HG02943 (cell line): ENCODE measurements around the gene NBPF12.
"Not testable (repeated sequence)": the region's sequence is repeated elsewhere in the genome, so short reads cannot be mapped to it uniquely, and the experiment has no call there.

Experiments
- ATAC-seq: cut with Tn5 transposase; IDR thresholded peaks from one replicate; pipeline ENCODE4 v1.9.1; 2021; ENCODE audit warnings: mild to moderate bottlenecking, low read depth, moderate library complexity; ENCODE audit not compliant: unreplicated experiment

Gene NBPF12

GRCh38 chr1:146985855-146986254 is 47.7 kb downstream of the NBPF12 start:
- ATAC-seq, result not testable (repeated sequence)

GRCh38 chr1:146986450-146986849 is 48.3 kb downstream of the NBPF12 start:
- not testable (repeated sequence) for ATAC-seq

GRCh38 chr1:146987502-146987901 is 49.4 kb downstream of the NBPF12 start:
- ATAC-seq, result not testable (repeated sequence)

GRCh38 chr1:146989455-146989854 is 51.3 kb downstream of the NBPF12 start:
- ATAC-seq, result not testable (repeated sequence)

GRCh38 chr1:147008495-147008894 is 70.4 kb downstream of the NBPF12 start:
- not testable (repeated sequence) for ATAC-seq

GRCh38 chr1:147026975-147027374 is 88.9 kb downstream of the NBPF12 start:
- not testable (repeated sequence) for ATAC-seq

- not testable (repeated sequence) for ATAC-seq
Measured at GRCh38 chr1:147030066-147030653, 92.0 kb downstream of the NBPF12 start.

- no peak for ATAC-seq
Measured at GRCh38 chr1:147039916-147040315, 101.8 kb downstream of the NBPF12 start.

- not testable (repeated sequence) for ATAC-seq
Measured at GRCh38 chr1:147042891-147043290, 104.8 kb downstream of the NBPF12 start.

GRCh38 chr1:147044511-147044910 is 106.4 kb downstream of the NBPF12 start:
- not testable (repeated sequence) for ATAC-seq
